A549 treated with DMSO at 1 μM for 4 hours (cell line): ENCODE results near the gene SVIP. TPM values are rescaled to one million over a fixed set of nuclear protein-coding genes. Genes with fewer than 3 reads are reported as not detected.

Experiments
- total RNA-seq: library from RNA; stranded (reverse); fragments of 200-300 nt; extraction: Qiagen RNA extraction; gene quantifications from 5 replicates; pipeline ENCODE4 v1.2.3, GENCODE V29; 2022; ENCODE audit warnings: low read depth

SVIP gene, protein sequence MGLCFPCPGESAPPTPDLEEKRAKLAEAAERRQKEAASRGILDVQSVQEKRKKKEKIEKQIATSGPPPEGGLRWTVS
- 7.6 to 19.5 TPM (median 16.2 TPM) in 5 replicates for total RNA-seq

GRCh38 chr11:22829231-22830081, at the start of gene SVIP:
Gene SVIP, minus strand, starts transcription at chr11:22829801. Its CDS starts 53 bp downstream, at chr11:22829748.

GRCh38 chr11:22860241-22860640, 30.6 kb upstream of the SVIP start, which contains the start of gene CCDC179:
Gene CCDC179, minus strand, starts transcription at chr11:22860474. Its CDS starts 53 bp downstream, at chr11:22860421.

Other genes starting within 250 kb of the SVIP start
- 7.2 to 9.8 TPM (median 7.9 TPM) in 5 replicates for gene FANCF, start 204.0 kb downstream of the SVIP start, total RNA-seq
- gene GAS2, start 163.2 kb downstream of the SVIP start, total RNA-seq = 0.56 to 1.3 TPM (median 1.0 TPM) in 5 replicates
- not detected in 5 replicates for gene CCDC179, start 30.7 kb upstream of the SVIP start, total RNA-seq